Activated T-cell treated with anti-CD3 and anti-CD28 coated beads, Interleukin-2, amount 50 U/mL, for 1 hour (primary cell): ENCODE results near the gene BMPR1B.
"Not testable (repeated sequence)": the region's sequence is repeated elsewhere in the genome, so short reads cannot be mapped to it uniquely, and the experiment has no call there.

ENCODE experiments used
- DNase-seq: peaks from one replicate; pipeline ENCODE4 v3.0.0-alpha.2; 2020

The BMPR1B gene

DNA sequence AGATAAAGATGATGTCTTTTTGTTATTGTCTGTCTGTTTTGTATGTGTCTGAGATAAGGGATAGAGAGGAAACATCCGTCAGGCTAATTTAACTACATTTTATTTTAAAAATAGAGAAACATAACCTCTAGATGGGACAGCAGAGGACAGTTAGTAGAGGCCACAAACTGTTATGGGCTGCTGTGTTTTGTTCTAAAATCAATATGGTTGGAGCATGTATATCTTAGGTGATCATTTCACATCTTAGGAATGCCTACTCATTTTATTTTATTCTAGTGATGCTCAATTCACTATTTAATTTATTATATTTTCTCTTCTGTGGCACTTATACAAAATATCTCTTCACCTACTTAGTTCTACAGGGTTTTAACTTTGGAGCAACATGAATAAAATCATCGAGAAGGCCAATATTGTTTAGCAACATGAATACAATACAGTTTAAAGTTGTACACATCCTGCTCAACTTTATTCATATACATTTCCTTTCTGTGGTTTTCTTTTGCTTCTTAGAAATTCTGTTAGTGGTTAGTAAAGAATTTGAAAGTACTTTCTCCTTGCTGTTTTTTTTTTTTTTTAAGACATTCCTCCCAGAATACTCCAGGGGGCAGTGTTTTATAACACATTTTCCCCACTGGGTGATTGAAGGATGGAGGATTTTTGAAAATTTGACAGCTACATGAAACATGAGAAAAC lies 398.1 kb downstream of the BMPR1B start:
- no peak for DNase-seq

DNA sequence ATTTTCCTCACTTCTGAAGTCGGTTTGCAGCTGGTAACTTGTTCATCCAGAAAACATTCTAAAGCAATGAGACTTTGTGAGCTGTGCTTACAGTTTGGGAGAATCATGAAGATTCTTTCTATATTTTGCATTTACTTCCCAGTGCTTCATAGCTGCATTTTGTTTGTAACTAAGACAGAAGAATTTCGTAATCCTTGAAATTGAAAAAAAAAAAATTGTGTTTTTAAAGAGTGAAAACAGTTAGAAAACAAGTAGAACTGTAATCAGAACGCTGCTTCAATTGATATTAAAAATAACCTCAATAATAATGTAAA lies 398.7 kb downstream of the BMPR1B start:
- no peak for DNase-seq

DNA sequence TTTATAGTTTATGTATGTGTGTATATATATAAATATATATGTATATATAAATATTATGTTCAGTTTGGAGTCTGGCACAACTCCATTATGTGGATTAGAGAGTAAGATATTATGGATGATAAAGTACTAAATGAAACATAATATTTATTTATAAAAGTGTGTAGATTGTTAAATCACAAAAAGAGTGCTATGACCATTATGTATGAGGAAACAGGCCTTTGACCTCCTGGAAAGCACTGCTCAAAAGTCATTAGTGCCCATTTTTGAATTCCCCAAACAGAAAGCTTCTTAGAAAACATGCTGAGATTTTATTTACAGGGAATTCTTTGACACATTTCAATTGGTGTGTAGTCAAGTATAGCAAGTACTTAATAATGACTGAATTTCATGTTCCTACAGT lies 399.8 kb downstream of the BMPR1B start:
- DNase-seq = no peak

DNA sequence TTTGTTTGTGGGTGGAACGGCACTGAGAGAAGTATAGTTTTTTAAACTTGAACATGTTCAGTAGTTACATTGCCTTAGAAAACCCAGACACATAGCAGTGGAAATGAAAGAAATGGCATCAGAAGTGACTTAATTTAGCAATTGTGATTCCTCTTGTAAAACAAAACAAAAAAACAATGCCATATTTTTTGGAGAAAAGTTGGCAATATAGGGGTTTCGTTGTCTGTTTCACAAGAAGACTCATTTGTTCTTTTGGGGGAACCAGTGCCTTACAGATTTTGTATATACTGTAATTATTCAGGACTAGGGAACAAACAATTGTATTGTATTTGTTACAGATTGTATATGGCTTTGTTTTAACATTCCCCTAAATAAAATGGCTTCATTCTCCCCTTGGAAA lies 400.3 kb downstream of the BMPR1B start:
- DNase-seq = no peak

DNA sequence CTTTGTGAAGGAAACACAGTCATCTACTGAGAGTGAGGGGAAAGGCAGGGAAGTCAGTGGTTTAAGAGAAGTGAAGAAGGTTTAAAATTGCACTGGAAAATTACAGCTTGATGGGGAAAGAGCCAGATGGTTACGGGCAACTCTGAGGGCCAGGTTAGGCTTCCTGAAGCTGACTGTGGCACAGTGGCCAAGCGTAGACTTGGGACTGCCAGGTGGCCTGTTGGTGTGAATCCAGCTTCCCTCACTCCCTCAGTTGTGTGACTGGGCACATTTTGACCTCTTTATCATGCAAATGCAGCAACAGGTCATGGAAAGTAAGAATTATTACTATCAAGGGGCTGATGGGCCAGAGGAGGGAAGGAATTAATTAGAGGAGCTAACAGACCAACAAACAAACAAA lies 400.9 kb downstream of the BMPR1B start:
- no peak for DNase-seq

DNA sequence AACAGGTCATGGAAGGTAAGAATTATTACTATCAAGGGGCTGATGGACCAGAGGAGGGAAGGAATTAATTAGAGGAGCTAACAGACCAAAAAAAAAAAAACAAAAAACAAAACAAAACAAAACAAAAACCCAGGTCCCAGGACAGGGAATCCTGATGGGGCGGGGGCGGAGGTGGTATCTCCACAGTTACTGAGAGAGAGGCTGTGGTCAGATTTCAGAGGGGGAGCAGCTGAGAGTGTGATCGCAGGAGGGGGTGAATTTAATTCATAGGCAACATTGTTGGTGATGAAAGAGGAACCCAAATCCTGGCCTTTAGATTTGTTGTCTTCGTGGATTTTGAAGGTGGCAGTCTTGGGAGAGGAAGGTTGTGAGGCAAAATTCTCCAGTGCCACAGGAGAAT lies 401.6 kb downstream of the BMPR1B start:
- no peak for DNase-seq

DNA sequence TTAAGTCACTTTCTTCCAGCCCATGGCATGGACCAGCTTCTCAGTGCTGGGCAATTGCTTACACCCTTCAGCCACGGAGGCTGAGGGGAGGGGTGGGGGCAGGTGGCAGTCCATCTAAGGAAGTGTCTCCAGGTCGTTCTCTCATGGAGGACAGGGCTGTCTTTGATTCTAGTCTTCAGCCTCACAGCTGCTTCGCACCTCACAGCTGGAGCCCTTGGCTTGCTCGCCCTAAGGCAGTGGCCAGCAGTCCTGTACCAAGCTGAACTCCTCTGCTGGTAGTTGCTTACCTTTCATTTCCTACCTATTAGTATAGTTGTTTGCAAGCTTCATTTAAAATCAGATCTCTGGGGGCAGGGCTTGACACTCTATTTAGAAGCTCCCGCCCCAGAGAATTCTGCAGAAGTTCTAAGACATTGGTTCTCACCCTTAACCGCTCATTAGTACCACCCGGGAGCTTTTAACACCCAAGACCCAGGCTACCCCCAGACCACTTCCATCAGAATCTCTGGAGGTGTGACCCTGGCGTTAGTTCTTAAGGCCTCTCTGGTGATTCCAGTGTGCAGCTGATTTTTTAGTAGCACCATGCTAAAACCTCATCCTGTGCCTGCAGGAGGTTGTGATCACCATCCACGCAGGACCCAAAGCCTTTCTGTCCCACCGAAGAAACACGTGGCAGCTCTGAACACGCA lies 404.2 kb downstream of the BMPR1B start:
- DNase-seq = no peak

DNA sequence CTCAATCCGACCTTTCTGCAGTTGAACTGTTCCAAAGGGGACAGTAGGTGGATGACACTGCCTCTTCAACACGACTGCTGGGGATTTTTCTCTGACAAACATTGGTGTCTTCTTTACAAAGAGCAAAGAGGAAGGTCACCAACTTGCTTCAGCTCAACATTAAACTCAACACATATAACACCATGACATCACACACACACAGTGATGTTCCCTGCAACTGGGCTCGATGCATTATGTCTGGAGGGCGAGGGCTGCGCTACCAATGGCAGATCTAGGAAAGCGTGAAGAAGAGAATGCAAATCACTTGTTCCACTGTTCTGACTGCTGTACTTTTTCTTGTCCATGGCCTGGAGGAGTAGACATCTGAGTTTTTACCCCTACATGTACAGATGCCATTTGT lies 405.1 kb downstream of the BMPR1B start:
- no peak for DNase-seq

DNA sequence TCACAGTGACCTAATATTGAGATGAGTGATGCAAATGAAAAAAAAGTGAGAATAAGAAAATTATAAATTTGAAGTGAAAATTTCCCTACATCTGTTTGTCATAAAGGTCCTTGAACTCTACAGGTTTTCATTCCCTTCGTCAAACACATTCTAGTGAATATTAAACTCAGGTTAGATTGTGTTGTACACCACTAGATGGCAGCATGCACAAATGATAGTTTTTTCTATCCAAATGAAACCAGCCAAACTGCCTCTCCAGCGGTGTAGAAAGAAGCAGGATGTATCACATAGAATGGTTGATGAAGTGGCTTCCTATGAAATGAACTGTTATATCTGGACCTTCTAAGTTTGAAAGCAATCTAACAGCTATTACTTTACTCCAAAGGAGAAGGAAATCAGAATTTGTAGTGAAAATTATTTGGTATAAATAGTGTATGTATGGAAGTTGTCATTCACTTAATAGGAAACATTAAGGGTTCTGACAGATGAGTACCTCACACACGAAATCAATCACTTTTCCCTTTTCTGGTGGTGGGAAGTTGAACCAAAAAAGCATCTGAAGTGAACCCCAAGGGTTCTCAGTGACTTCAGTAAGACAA lies 408.3 kb downstream of the BMPR1B start:
- DNase-seq = no peak

DNA sequence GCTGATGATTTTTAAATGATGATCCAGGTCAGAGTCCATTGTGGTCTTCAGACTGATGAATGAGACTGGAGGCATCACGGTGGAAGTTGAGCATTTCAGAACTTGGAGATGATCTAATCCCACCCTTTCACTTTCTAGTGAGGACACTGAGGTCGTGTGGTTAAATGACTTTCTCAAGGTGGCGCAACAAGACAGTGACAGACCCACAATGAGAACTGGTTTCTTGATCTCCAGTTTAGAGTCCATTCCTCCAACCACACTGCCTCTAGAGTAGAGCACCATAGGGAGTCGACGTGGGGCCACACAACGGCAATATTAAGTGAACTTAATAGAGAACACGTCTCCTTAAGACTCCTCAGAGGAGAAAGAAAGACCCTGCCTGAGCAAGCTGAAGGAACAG lies 410.1 kb downstream of the BMPR1B start:
- DNase-seq = no peak

DNA sequence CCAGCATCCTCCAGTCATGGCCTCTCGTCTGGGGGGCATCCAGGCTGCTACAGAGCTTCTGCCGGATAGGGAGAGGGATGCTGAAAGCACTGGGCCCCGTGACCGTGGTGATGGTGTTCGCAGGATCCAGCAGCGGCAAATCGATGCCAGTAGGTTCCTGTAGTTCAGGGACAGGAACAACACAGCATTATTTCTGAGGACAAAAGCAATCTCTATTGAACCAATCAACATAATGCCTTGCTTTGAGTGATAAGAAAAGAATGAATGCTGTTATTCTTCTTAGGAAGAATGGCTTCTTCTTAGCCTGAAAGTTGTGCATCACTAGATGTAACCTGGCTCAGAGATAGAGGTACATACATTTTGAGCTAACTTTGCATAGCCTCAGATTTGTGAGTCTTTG lies 412.4 kb downstream of the BMPR1B start:
- DNase-seq = no peak

DNA sequence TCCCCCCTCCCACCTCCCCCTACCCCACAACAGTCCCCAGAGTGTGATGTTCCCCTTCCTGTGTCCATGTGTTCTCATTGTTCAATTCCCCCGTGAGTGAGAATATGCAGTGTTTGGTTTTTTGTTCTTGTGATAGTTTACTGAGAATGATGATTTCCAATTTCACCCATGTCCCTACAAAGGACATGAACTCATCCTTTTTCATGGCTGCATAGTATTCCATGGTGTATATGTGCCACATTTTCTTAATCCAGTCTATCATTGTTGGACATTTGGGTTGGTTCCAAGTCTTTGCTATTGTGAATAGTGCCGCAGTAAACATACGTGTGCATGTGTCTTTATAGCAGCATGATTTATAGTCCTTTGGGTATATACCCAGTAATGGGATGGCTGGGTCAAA lies 413.6 kb downstream of the BMPR1B start:
- not testable (repeated sequence) for DNase-seq

DNA sequence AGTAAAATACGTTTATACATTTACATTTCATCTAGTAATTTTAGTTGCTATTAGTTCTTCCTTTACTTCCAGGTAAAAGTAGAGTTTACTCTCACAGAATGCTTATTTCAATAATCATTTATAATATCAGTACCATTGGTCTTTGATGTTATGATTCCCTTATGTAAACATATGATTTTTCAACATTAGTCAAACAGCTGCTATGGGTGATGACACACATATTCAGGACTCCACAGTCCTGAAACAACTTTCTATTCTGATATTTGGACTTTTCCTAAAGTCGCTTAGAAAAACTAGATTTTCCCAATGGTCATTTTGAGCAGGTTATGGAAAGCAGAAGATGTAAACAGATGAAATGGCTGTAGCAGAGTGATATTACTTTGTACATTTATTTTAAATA lies 421.2 kb downstream of the BMPR1B start:
- DNase-seq = no peak

DNA sequence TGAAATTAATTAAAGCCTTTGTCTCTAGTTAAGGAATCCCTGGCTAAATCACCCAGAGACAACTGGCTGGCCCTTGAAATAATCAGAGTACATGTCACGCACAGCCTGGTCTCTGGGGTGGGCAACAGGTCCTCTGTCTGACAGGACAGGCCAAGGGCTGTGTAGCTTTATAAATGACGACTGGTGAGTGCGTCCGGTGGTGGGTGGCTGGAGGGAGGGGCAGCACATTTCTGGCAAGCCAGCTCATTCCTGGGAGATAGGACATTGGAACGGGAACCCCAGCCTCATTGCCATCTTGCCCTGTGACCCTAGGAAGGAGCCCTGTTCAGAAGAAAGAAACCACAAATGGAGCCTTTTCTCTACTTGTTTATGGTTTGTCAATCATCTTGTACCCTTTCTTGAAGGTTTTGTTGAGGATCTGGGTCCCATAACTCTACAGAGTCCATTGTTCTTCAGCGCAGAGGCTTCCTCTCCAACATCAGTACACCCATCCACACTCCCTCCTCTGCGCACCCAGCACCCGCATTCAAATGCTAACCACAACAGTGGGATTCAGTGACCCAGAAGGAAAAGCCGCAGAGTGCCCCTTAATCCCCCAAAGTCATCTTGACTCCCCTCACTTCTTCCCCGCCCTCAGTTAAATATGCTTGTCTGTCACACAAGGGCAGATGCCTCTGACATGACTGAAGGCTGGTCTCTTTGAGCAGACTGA lies 422.9 kb downstream of the BMPR1B start:
- no peak for DNase-seq

DNA sequence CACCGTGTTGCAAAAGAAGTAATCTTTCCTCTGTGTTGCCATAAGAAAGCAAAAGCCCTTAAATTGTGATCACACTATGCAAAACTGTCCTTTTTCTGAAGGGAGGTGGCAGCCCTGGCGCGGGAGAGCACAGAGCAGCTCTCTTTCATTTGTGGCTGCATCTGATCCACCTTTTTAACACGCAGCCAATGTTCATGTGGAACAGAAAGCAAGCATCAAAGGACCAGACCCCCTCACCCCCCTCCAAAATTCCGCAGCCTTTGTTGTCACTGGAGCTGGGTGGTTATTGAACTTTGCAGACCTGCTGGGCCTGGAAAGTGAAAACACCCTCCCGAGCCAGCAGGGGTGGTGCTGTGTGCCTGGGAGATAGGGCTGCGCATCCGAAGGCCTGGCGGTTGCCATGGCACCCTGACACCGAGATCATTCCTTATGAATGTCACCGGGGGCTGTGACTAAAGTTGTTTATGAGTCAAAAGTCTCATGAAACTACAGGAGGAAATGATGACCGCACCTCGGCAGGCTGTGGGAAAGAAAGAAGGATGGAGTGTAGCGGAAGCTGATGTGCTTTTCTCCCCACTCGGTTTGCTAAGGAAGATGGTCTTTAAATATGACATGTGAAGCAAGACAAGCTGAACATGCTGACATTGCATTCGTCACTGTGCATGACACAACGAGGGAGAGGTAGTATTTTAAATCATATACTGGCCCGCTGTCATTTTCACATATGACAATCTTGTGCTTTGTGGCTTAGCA lies 423.7 kb downstream of the BMPR1B start:
- DNase-seq = no peak

DNA sequence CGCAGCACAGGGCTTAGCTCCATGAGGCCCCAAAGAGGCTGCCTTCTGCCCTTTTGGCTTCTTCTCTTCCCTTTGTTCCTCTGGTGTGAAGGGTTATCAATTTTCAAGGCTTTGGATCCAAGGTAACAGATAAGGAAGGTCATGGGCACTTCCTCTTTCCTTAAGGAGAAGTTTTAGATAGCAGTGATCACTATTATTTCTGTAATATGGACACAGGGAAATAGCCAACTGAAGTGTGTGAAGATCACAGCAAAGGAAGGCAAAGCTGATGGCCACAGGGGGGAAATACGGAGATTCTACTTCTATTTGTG lies 424.2 kb downstream of the BMPR1B start:
- no peak for DNase-seq

DNA sequence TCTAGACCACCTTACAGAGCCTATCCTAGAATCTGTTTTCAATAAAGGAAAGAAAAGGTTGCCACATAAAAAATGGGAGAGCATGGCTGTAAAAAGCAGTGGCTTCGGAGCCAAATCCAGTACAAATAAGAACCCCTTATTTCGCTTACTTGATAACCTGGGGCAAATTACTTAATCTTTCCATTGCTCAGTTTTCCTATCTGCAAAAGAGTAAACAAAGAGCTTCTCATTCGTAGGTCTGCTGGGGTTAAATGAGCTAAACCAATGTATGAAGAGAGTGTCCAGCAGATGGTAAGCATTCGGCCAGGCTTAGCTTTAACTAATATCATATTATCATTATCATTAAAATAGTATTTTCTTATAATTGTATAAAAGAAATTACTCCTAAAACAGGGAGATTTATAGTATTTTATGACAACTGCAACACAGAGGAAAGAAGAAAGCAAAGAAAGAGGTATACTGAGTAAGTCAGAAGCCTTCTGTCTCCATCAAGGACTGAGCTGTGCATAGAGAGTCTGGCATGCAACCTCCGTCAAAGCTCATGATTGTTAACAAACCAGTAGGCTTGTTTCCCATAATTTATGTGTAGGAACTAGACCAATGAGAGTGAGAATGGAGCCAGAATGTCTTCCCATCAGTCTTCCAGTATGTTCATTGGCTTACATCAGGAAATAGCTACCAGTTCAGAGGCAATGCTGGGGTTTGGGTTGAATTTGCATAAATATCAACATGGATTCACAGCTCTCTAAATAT lies 426.1 kb downstream of the BMPR1B start:
- DNase-seq = no peak

DNA sequence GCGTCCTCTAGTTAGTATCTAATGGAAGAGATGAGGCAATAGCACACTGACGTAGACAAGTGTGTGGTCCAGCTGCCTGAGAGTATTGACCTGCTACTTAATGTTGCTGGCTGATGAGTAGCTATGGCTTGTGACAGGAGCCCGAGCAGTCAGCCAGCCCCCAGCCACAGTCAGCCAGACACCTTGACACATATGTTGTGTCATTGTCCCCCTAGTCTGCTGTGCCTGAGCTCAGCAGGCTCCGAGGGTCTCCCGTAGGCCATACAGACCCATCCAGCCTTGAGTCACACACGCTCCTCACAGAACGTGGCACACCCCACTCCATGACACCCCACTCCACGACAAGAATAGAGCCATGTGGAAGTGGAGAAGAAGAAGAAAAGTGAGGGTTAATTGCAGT lies 428.9 kb downstream of the BMPR1B start:
- no peak for DNase-seq

DNA sequence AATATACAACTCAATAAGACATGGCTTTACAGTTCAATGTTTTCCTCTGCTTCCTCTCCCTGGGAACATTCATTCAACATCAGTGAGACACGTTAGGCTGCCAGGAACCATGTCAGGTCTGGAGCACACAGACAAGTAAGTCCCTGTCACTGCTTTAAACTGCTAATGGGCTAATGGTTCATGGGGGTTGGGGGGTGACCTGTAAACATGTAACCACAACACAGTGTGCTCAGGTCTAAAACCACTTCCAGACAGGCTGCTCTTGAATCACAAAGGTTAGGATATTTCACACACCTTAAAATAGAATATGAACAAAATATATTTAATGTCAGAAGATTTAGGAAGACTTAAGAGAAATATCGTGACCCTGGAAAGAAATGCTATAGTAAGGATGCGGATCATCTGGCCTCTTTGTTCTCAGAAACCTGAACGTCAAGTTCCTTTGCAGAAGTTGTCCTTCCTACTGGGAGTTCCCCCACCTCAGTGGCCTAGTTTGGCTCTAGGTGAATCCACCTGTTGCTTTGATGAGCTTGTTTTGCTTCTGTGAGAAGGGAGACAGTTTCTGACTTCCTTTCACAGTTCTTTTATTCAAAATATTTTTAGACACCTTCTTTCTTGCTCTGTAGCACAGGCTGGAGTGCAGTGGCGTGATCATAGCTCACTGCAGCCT lies 431.1 kb downstream of the BMPR1B start:
- no peak for DNase-seq

DNA sequence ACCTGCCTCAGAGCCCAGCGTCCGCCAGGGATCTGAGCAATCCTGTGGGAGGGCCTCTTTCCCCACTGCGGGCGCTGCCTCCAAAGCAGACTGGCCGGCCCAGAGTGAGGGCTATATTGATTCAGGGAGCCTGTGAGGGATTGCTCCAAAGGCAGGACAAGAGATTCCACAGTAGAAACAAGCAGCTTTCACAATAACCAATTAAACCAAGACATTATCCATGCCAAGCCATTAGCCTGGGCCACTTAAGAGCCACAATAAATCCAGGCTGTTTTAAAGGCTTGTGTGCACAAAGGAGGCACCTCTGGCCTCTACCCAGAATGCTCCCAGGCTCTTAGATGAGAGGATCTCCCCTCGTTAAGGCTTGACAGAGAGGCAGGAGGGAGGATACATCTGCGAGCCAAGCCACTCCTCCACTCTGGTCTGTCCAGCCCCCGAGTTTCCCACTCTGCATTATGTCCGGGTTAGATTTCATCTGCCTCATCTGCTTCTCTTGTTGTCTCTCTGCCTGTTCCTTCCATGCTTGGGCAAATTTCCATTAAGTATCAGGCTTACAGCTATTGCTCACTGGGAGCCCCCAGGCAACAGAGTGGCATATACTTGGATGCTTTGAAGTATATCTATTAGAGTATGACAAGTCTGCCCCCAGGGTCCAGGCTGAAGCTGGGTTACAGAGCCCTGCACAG lies 433.1 kb downstream of the BMPR1B start:
- no peak for DNase-seq

DNA sequence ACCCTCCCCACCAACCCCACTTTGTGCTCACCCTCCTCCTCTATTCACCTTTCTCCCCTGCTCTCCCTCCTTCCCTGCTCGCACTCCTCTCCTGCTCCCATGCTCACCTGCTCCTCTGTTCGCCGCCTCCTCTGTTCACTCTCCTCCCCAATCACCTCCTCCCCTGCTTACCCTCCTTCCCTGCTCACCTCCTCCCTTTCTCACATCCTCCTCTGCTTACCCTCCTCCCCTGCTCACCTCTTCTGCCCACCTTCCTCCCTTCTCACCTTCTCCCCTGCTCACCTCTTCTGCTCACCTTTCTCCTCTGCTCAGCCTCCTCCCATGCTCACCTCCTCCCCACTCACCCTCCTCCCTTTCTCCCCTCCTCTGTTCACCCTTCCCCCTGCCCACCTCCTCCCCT lies 433.8 kb downstream of the BMPR1B start:
- no peak for DNase-seq
